Measurements from ENCODE around the gene FAM222A.

FAM222A gene

GRCh38 chr12:109808876-109809646 is 95.4 kb downstream of the FAM222A start:
- FAIRE-seq = no peak

GRCh38 chr12:109810954-109811623 is 97.5 kb downstream of the FAM222A start:
- no peak for FAIRE-seq

- FAIRE-seq = no peak
These were observed 98.0 kb downstream of the FAM222A start for GRCh38 chr12:109811624-109811995.

- FAIRE-seq = no peak
These were observed 100.3 kb downstream of the FAM222A start for GRCh38 chr12:109813810-109814416.

- FAIRE-seq = no peak
These were observed 101.0 kb downstream of the FAM222A start for GRCh38 chr12:109814600-109815150.

GRCh38 chr12:109815225-109815624 is 101.6 kb downstream of the FAM222A start:
- FAIRE-seq = no peak

- no peak for FAIRE-seq
These were observed 102.4 kb downstream of the FAM222A start for GRCh38 chr12:109815757-109816617.

GRCh38 chr12:109816870-109817269 is 103.2 kb downstream of the FAM222A start:
- no peak for FAIRE-seq

- FAIRE-seq = no peak
These were observed 104.1 kb downstream of the FAM222A start for GRCh38 chr12:109817627-109818231.

- FAIRE-seq = no peak
These were observed 104.6 kb downstream of the FAM222A start for GRCh38 chr12:109818253-109818652.

GRCh38 chr12:109818905-109819500 is 105.4 kb downstream of the FAM222A start:
- FAIRE-seq = no peak

Data from G401.6 (cell line).